Liver (tissue), 9 donors: Measurements from ENCODE around the gene C3orf85. TPM values are rescaled to one million over a fixed set of nuclear protein-coding genes. Genes with fewer than 3 reads are reported as not detected.

Source experiments
- DNase-seq: peaks from one replicate; pipeline ENCODE4 v3.0.0-alpha.2; 2017; ENCODE audit warnings: low spot score
- H3K27ac ChIP-seq, 2 donors: one replicate each; pipeline ENCODE4 v1.7.0; 2013; ENCODE audit warnings: inconsistent platforms in 2 of 2, low read length in 2 of 2, control low read depth in 1 of 2, low read depth in 1 of 2, mild to moderate bottlenecking in 1 of 2
- H3K27me3 ChIP-seq, 4 donors: one replicate each; pipeline versions ENCODE4 v1.6.1 to v1.7.0; 2013; ENCODE audit warnings: low read length in 3 of 4, inconsistent platforms in 1 of 4, mild to moderate bottlenecking in 1 of 4, moderate library complexity in 1 of 4; ENCODE audit not compliant: control insufficient read depth in 4 of 4, insufficient read depth in 4 of 4
- H3K36me3 ChIP-seq, 4 donors: one replicate each; pipeline versions ENCODE4 v1.6.1 to v1.7.0; 2013; ENCODE audit warnings: low read length in 3 of 4, mild to moderate bottlenecking in 3 of 4, low read depth in 1 of 4, moderate library complexity in 1 of 4; ENCODE audit not compliant: control insufficient read depth in 4 of 4, insufficient read depth in 3 of 4
- H3K4me1 ChIP-seq, 4 donors: one replicate each; pipeline versions ENCODE4 v1.6.1 to v1.7.0; 2013; ENCODE audit warnings: low read length in 3 of 4, mild to moderate bottlenecking in 3 of 4, moderate library complexity in 1 of 4; ENCODE audit not compliant: control insufficient read depth in 4 of 4, insufficient read depth in 4 of 4
- H3K4me3 ChIP-seq, 3 donors: one replicate each; pipeline versions ENCODE4 v1.6.1 to v1.7.0; 2013; ENCODE audit warnings: low read length in 3 of 3, control low read depth in 1 of 3, low read depth in 1 of 3, mild to moderate bottlenecking in 1 of 3
- H3K9ac ChIP-seq, 2 donors: one replicate each; pipeline ENCODE4 v1.7.0; 2013; ENCODE audit warnings: low read length in 2 of 2, mild to moderate bottlenecking in 2 of 2, moderate library complexity in 2 of 2, control low read depth in 1 of 2, low read depth in 1 of 2
- H3K9me3 ChIP-seq, 4 donors: one replicate each; pipeline versions ENCODE4 v1.6.1 to v1.7.0; 2013; ENCODE audit warnings: low read length in 3 of 4; ENCODE audit not compliant: control insufficient read depth in 4 of 4
- EGR1 ChIP-seq, 2 donors: IDR thresholded peaks; 2 replicates each; pipeline ENCODE4 v1.6.1; 2016 to 2018; ENCODE audit warnings: antibody characterized with exemption in 2 of 2, low read depth in 2 of 2
- FOXA1 ChIP-seq: IDR thresholded peaks from 2 replicates; pipeline ENCODE4 v1.6.1; 2016; ENCODE audit warnings: antibody characterized with exemption
- FOXA2 ChIP-seq: IDR thresholded peaks from 2 replicates; pipeline ENCODE4 v1.6.1; 2016; ENCODE audit warnings: antibody characterized with exemption
- GABPA ChIP-seq, 2 donors: IDR thresholded peaks in 1 of 2; conservative IDR thresholded peaks in 1 of 2; 2 replicates each; pipeline ENCODE4 v1.6.1; 2016; ENCODE audit warnings: antibody characterized with exemption in 2 of 2, mild to moderate bottlenecking in 1 of 2, moderate library complexity in 1 of 2
- HNF4A ChIP-seq, 2 donors: conservative IDR thresholded peaks; 2 replicates each; pipeline ENCODE4 v1.6.1; 2016; ENCODE audit warnings: antibody characterized with exemption in 2 of 2, mild to moderate bottlenecking in 2 of 2
- HNF4G ChIP-seq: IDR thresholded peaks from 2 replicates; pipeline ENCODE4 v1.6.1; 2016; ENCODE audit warnings: antibody characterized with exemption
- JUND ChIP-seq, 2 donors: IDR thresholded peaks; 2 replicates each; pipeline ENCODE4 v1.6.1; 2016; ENCODE audit warnings: antibody characterized with exemption in 2 of 2
- NR2F2 ChIP-seq: IDR thresholded peaks from 2 replicates; pipeline ENCODE4 v1.6.1; 2016; ENCODE audit warnings: antibody characterized with exemption
- RAD21 ChIP-seq, 2 donors: IDR thresholded peaks; 2 replicates each; pipeline ENCODE4 v1.6.1; 2016; ENCODE audit warnings: antibody characterized with exemption in 2 of 2, mild to moderate bottlenecking in 2 of 2
- RXRA ChIP-seq, 2 donors: IDR thresholded peaks; 2 replicates each; pipeline ENCODE4 v1.6.1; 2017 to 2018; ENCODE audit warnings: antibody characterized with exemption in 2 of 2, mild to moderate bottlenecking in 1 of 2
- SP1 ChIP-seq: IDR thresholded peaks from 2 replicates; pipeline ENCODE4 v1.6.1; 2018; ENCODE audit warnings: antibody characterized with exemption, mild to moderate bottlenecking
- WGBS: extraction: QIAGEN DNeasy Blood & Tissue Kit; methylation state at CpG from one replicate; pipeline ENCODE4 v1.1.7; 2013; 5-methylcytosine and 5-hydroxymethylcytosine counted together
- polyA plus RNA-seq, 2 donors: library from polyadenylated mRNA; stranded (reverse) in 1 of 2; unstranded in 1 of 2; fragments of 200-250 nt in 1 of 2; fragments of >200 nt in 1 of 2; fragmentation: Nextera tagmentation in 1 of 2; extraction: Ambion mirVana in 1 of 2; gene quantifications; one replicate each; pipeline versions ENCODE4 v1.2.1 to v1.2.3, GENCODE V29; 2013 to 2015
- total RNA-seq, 2 donors: library from RNA; depleted of rRNA; stranded (reverse); fragments of >200 nt; gene quantifications; one replicate each; pipeline ENCODE4 v1.2.3, GENCODE V29; 2014
- TF ChIP-seq, protein P1 (sequence below): fragments of 150-350 bp; IDR thresholded peaks from 2 replicates; pipeline ENCODE4 v1.5.1; 2017; ENCODE audit warnings: improper control_type of control experiment, low read depth, low read length; ENCODE audit not compliant: missing input control
- TF ChIP-seq, protein P2 (sequence below): IDR thresholded peaks from 2 replicates; pipeline ENCODE4 v1.6.1; 2016; ENCODE audit warnings: antibody characterized with exemption
- TF ChIP-seq, protein P3 (sequence below): IDR thresholded peaks from 2 replicates; pipeline ENCODE4 v1.6.1; 2016; ENCODE audit warnings: antibody characterized with exemption, mild to moderate bottlenecking
- TF ChIP-seq, protein P4 (sequence below): IDR thresholded peaks from 2 replicates; pipeline ENCODE4 v1.6.1; 2016; ENCODE audit warnings: antibody characterized with exemption
- donor health status: healthy.
- donor health status: healthy.
- donor health status: healthy.
- donor health status: healthy.
- donor health status: healthy.

The C3orf85 gene
- total and polyA plus RNA-seq, 4 donors, result 7.9 to 46.4 (median 8.5) TPM; not detected in 1

DNA sequence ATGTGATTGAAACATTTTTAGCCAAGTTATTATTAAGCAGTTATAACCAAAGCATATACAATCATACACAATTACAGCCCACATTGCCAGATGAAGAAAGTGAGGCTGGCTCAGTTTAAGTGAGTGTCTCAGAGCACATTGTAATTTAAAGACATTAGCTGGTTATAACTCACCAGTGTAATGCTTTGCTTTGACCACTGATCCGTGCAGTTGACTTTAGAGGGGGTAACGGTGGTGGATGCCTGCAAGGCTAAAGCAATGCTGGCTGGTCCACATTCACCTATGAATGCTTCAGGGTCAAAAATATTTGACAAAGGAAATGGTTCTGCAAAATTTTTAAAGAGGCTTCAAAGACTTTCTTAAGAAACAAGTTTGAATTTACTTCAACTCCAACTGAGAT lies 1.2 kb downstream of the C3orf85 start:
- Histone ChIP-seq H3K27me3 (no peaks in the 10 kb centered on the region), H3K9ac (no peak overlapping the region), H3K27ac (no peak overlapping the region), H3K4me3 (peak overlapping the region; percentile 24 to 70 (median 56)), H3K4me1 (peaks cover 2 to 33% (median 5%) of the 10 kb centered on the region in 4 donors), H3K9me3 (no peaks in the 10 kb centered on the region), H3K36me3 (no peaks in the 10 kb centered on the region)
- DNase-seq, result no peak
- 33% methylated on average over 2 of the region's 2 CpGs for WGBS
- TF ChIP-seq RAD21 (IDR thresholded peaks at IDR 0.05) (peak in 1 of 2 donors; percentile 33), SP1 (no peak)
- TF ChIP-seq, protein P1, sequence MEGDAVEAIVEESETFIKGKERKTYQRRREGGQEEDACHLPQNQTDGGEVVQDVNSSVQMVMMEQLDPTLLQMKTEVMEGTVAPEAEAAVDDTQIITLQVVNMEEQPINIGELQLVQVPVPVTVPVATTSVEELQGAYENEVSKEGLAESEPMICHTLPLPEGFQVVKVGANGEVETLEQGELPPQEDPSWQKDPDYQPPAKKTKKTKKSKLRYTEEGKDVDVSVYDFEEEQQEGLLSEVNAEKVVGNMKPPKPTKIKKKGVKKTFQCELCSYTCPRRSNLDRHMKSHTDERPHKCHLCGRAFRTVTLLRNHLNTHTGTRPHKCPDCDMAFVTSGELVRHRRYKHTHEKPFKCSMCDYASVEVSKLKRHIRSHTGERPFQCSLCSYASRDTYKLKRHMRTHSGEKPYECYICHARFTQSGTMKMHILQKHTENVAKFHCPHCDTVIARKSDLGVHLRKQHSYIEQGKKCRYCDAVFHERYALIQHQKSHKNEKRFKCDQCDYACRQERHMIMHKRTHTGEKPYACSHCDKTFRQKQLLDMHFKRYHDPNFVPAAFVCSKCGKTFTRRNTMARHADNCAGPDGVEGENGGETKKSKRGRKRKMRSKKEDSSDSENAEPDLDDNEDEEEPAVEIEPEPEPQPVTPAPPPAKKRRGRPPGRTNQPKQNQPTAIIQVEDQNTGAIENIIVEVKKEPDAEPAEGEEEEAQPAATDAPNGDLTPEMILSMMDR, result peak; percentile 24

DNA sequence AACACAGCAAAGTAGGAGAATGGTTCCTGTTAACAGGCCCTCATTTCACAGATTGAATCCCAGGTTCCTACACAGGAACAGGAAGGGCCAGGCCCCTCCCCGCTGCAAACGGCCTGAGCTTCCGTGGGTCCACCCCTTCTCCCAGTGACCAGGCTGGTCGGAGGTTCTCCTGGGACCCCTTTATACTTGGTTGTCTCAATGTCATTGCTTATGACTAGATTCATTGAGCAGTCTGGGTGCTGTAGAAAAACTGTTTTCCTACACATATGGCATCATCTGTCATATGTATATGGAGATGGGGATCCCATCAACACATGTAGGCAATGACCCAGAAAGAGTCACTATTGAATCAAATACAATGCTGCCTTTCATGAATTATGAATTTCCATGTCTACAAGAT lies 3.8 kb downstream of the C3orf85 start:
- no peak for DNase-seq
- no peak overlapping the region for H3K4me3 ChIP-seq
- H3K36me3 ChIP-seq, result no peaks in the 10 kb centered on the region
- no peak overlapping the region for H3K27ac ChIP-seq
- no peaks in the 10 kb centered on the region for H3K9me3 ChIP-seq
- WGBS, result 90% methylated on average over 4 of the region's 4 CpGs
- H3K4me1 ChIP-seq, result peaks cover 0 to 25% (median 3%) of the 10 kb centered on the region in 4 donors
- no peaks in the 10 kb centered on the region for H3K27me3 ChIP-seq
- TF ChIP-seq RXRA (IDR thresholded peaks at IDR 0.05) (no peak), EGR1 (IDR thresholded peaks at IDR 0.05; ENCODE audit: low read depth in 2 of 2) (no peak)
- TF ChIP-seq, protein P1, result no peak
- H3K9ac ChIP-seq, result no peak overlapping the region

DNA sequence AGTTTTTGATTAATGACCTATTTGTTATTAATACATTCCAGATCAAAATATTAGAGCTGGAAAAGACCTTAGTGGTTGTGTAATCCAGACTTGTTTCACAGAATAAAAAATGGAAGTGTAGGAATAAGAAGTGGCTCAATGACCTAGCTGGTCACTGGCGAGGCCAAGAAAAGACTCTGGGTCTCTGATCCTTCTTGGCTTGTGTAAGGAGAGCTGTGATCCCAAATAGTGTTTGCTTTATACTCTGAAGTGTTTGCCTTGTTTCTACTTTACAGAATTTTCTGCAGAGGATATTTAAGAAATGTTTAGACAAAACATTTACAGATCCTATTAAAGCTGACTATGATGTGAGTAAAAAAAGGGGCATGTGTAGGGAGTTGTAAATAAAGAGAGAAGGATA lies 7.1 kb downstream of the C3orf85 start:
- H3K27me3 ChIP-seq, result no peaks in the 10 kb centered on the region
- peaks cover 0 to 18% (median 1%) of the 10 kb centered on the region in 4 donors for H3K4me1 ChIP-seq
- no peak overlapping the region for H3K4me3 ChIP-seq
- no peak overlapping the region for H3K9ac ChIP-seq
- DNase-seq, result no peak
- 92% methylated on average over 1 of the region's 1 CpG for WGBS
- H3K9me3 ChIP-seq, result no peaks in the 10 kb centered on the region
- H3K27ac ChIP-seq, result no peak overlapping the region
- H3K36me3 ChIP-seq, result peaks cover 0 to 3% (median 0%) of the 10 kb centered on the region in 4 donors
- TF ChIP-seq RXRA (IDR thresholded peaks at IDR 0.05), result no peak
- TF ChIP-seq FOXA2, result no peak
- TF ChIP-seq, protein P2, sequence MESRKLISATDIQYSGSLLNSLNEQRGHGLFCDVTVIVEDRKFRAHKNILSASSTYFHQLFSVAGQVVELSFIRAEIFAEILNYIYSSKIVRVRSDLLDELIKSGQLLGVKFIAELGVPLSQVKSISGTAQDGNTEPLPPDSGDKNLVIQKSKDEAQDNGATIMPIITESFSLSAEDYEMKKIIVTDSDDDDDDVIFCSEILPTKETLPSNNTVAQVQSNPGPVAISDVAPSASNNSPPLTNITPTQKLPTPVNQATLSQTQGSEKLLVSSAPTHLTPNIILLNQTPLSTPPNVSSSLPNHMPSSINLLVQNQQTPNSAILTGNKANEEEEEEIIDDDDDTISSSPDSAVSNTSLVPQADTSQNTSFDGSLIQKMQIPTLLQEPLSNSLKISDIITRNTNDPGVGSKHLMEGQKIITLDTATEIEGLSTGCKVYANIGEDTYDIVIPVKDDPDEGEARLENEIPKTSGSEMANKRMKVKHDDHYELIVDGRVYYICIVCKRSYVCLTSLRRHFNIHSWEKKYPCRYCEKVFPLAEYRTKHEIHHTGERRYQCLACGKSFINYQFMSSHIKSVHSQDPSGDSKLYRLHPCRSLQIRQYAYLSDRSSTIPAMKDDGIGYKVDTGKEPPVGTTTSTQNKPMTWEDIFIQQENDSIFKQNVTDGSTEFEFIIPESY, result no peak
- no peak for TF ChIP-seq JUND (IDR thresholded peaks at IDR 0.05)
- TF ChIP-seq RAD21 (IDR thresholded peaks at IDR 0.05), result no peak
- TF ChIP-seq, protein P1, result no peak
- no peak for TF ChIP-seq FOXA1
- TF ChIP-seq, protein P3, sequence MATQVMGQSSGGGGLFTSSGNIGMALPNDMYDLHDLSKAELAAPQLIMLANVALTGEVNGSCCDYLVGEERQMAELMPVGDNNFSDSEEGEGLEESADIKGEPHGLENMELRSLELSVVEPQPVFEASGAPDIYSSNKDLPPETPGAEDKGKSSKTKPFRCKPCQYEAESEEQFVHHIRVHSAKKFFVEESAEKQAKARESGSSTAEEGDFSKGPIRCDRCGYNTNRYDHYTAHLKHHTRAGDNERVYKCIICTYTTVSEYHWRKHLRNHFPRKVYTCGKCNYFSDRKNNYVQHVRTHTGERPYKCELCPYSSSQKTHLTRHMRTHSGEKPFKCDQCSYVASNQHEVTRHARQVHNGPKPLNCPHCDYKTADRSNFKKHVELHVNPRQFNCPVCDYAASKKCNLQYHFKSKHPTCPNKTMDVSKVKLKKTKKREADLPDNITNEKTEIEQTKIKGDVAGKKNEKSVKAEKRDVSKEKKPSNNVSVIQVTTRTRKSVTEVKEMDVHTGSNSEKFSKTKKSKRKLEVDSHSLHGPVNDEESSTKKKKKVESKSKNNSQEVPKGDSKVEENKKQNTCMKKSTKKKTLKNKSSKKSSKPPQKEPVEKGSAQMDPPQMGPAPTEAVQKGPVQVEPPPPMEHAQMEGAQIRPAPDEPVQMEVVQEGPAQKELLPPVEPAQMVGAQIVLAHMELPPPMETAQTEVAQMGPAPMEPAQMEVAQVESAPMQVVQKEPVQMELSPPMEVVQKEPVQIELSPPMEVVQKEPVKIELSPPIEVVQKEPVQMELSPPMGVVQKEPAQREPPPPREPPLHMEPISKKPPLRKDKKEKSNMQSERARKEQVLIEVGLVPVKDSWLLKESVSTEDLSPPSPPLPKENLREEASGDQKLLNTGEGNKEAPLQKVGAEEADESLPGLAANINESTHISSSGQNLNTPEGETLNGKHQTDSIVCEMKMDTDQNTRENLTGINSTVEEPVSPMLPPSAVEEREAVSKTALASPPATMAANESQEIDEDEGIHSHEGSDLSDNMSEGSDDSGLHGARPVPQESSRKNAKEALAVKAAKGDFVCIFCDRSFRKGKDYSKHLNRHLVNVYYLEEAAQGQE, result no peak
- TF ChIP-seq HNF4A (conservative IDR thresholded peaks at IDR 0.05), result no peak
- TF ChIP-seq, protein P4, sequence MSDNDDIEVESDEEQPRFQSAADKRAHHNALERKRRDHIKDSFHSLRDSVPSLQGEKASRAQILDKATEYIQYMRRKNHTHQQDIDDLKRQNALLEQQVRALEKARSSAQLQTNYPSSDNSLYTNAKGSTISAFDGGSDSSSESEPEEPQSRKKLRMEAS, result no peak
- no peak for TF ChIP-seq SP1
- no peak for TF ChIP-seq HNF4G
- TF ChIP-seq GABPA (IDR thresholded peaks at IDR 0.05 in 1 of 2, conservative IDR thresholded peaks at IDR 0.05 in 1 of 2), result no peak
- TF ChIP-seq EGR1 (IDR thresholded peaks at IDR 0.05; ENCODE audit: low read depth in 2 of 2), result no peak
- TF ChIP-seq NR2F2, result no peak
